GM12874 (cell line): ENCODE measurements around the gene GPAM.

Experiments
- CTCF ChIP-seq: IDR thresholded peaks from 2 replicates; pipeline ENCODE4 v1.5.1; 2011; ENCODE audit warnings: low read depth, mild to moderate bottlenecking, control low read depth, low read length, moderate library complexity; ENCODE audit not compliant: insufficient read depth

Gene GPAM

DNA sequence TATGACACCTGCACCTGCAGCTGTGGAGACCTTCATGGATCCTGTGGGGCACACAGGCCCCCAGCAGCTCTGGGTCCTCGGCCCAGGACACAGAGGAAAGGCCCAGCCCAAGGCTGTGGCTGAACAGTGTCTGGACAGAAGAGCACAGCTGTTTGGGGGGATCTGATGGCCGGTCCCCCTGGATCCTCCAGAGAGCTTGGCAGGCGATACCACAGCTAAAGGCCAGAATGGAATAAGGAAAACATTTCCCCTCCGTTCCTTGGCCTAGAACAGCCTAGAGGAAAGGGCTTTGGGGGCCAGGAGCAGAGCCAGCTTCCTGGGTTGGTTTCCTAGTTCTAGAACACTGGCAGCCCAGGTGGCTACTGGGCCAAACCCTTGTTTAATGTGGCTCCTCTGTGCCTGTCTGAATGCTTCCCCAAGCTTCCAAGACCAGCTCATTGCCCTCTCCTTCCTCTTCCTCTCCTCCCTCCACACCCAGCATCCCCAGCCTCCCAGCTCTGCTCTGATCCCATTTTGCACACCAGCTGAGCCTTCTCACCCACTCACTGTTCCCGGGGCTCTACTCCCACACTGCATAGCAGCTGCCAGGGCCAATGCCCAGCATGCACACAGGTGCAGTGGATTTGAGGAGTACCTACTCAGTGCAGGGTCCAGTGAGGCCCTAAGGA lies 46.9 kb downstream of the GPAM start:
- no peak for TF ChIP-seq CTCF

- TF ChIP-seq CTCF: no peak
Observed at GRCh38 chr10:112135604-112136003, 48.0 kb downstream of the GPAM start.

DNA sequence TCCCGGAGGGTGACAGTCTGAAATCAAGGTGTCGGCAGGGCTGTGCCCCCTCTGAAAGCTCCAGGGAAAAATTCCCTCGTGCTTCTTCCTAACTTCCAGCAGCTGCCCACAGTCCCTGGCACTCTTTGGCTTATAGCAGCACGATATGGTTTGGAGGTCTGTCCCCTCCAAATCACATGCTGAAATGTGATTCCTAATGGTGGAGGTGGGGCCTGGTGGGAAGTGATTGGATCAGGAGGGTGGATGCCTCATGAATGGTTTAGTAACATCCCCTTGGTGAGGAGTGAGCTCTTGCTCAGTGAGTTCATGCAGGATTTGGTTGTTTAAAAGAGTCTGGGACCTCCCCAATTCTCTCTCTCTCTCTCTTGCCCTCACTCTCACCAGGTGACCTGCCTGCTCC lies 51.1 kb downstream of the GPAM start:
- TF ChIP-seq CTCF: no peak

DNA sequence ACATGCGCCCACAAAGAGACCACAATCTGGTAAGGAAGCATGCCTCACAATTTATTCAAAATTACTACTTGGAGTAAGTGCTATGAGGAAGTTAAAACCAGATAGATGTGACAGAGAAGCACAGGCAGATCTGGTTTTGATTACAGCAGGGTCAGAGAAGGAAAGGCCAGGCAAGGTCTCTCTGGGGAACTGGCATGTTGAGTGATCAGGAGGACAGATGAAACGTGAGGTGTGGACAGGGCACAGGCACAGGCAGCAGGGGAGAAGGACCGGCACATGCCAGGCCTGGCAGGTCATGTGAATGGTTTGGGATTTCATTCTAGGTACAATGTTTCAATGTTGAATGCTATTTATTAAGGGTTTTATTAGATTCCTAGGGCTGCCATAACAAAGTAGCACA lies 51.6 kb downstream of the GPAM start:
- TF ChIP-seq CTCF: no peak

- no peak for TF ChIP-seq CTCF
Observed at GRCh38 chr10:112131346-112131745, 52.2 kb downstream of the GPAM start.

- no peak for TF ChIP-seq CTCF
Observed at GRCh38 chr10:112126901-112127300, 56.7 kb downstream of the GPAM start.

DNA sequence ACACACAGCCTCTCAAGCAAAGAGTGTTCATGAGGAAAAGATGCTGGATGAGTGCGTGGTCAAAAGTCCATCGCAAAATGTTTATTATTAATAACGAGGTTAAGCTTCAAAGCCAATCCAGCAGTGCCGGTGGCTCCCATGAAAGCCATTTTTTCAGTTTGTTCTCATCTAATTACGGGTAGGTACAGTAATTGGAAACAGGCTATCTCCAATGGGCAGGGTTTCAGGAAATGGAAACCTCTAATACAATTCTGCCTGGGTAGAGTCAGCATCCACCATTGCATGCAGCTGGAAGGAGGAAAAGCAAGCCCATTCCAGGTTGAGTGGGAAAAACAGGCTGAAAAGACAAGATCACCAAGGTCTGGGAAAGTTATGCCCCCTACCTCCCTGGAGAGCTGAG lies 57.4 kb downstream of the GPAM start:
- no peak for TF ChIP-seq CTCF

DNA sequence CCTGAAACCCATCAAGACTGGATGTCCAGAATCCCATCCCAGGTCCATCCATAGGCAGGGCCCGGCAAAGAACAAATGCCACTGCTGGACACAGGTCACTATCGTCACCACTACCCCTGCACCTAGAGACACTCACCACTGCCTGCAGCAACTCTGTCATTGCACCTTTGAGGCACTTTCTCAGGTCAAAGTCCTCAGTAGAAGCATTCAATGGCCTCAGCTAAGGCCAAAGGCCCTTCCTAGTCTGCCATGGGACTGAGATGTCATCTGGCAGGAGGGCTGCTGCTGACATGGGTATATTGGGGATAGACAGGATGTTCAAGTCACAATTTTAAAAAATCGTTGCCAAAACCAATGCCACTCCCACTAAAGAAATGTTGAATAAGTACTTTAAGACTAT lies 58.7 kb downstream of the GPAM start:
- no peak for TF ChIP-seq CTCF
